Progenitor cell of endocrine pancreas (in vitro differentiated cells): ENCODE measurements around the gene STMN3. TPM values are rescaled to one million over a fixed set of nuclear protein-coding genes. Genes with fewer than 3 reads are reported as not detected.

Experiments
- DNase-seq: peaks from one replicate; pipeline ENCODE4 v3.0.0; 2021; ENCODE audit warnings: low spot score; ENCODE audit not compliant: unreplicated experiment
- H3K27ac Mint-ChIP-seq: 2 replicates; pipeline ENCODE4 v1.8.0; 2021; ENCODE audit warnings: mild to moderate bottlenecking, moderate library complexity, mixed read lengths
- H3K27me3 Mint-ChIP-seq: 2 replicates; pipeline ENCODE4 v1.8.0; 2021; ENCODE audit warnings: mixed read lengths
- H3K36me3 Mint-ChIP-seq: 2 replicates; pipeline ENCODE4 v1.8.0; 2022; ENCODE audit warnings: mixed read lengths; ENCODE audit not compliant: insufficient read depth
- H3K4me1 Mint-ChIP-seq: 2 replicates; pipeline ENCODE4 v1.8.0; 2021; ENCODE audit warnings: low read depth, mixed read lengths
- H3K4me3 Mint-ChIP-seq: 2 replicates; pipeline ENCODE4 v1.8.0; 2021; ENCODE audit warnings: low read depth, mild to moderate bottlenecking, moderate library complexity, mixed read lengths
- H3K9me3 Mint-ChIP-seq: 2 replicates; pipeline ENCODE4 v1.8.0; 2021; ENCODE audit warnings: low read depth, mixed read lengths
- CTCF ChIP-seq: fragments of 200-600 bp; sonication (generic); IDR thresholded peaks from one replicate; pipeline ENCODE4 v1.5.0; 2021; ENCODE audit warnings: antibody characterized with exemption, mild to moderate bottlenecking; ENCODE audit not compliant: unreplicated experiment
- total RNA-seq: library from RNA; stranded (reverse); gene quantifications from 2 replicates; pipeline ENCODE4 v1.2.1, GENCODE V29; 2021

The STMN3 gene
- total RNA-seq, 1 donor from 2014 or later, result 25.6 TPM

GRCh38 chr20:63628246-63628975, 24.8 kb downstream of the STMN3 start:
- Mint-ChIP-seq H3K27ac (peak overlapping the region; percentile 67), H3K27me3 (no peaks in the 10 kb centered on the region), H3K36me3 (peaks cover 2% of the 10 kb centered on the region), H3K4me1 (peaks cover 8% of the 10 kb centered on the region), H3K9me3 (no peaks in the 10 kb centered on the region), H3K4me3 (peak overlapping the region; percentile 73)
- TF ChIP-seq CTCF, result no peak
- DNase-seq, result no peak

GRCh38 chr20:63627751-63628245, 25.4 kb downstream of the STMN3 start:
- H3K4me1 Mint-ChIP-seq, result peaks cover 8% of the 10 kb centered on the region
- no peaks in the 10 kb centered on the region for H3K27me3 Mint-ChIP-seq
- peak overlapping the region; percentile 73 for H3K4me3 Mint-ChIP-seq
- no peaks in the 10 kb centered on the region for H3K9me3 Mint-ChIP-seq
- DNase-seq, result no peak
- no peak for TF ChIP-seq CTCF
- H3K27ac Mint-ChIP-seq, result peak overlapping the region; percentile 67
- H3K36me3 Mint-ChIP-seq, result peaks cover 2% of the 10 kb centered on the region

- peak overlapping the region; percentile 67 for H3K4me3 Mint-ChIP-seq
- peaks cover 8% of the 10 kb centered on the region for H3K4me1 Mint-ChIP-seq
- no peaks in the 10 kb centered on the region for H3K27me3 Mint-ChIP-seq
- DNase-seq, result peak; percentile 88
- TF ChIP-seq CTCF, result no peak
- peaks cover 2% of the 10 kb centered on the region for H3K36me3 Mint-ChIP-seq
- H3K27ac Mint-ChIP-seq, result no peak overlapping the region
- H3K9me3 Mint-ChIP-seq, result no peaks in the 10 kb centered on the region
Observed at GRCh38 chr20:63627129-63627750, 26.0 kb downstream of the STMN3 start.

- no peaks in the 10 kb centered on the region for H3K9me3 Mint-ChIP-seq
Observed at GRCh38 chr20:63626424-63627128, 26.6 kb downstream of the STMN3 start, which contains the start of gene GMEB2. GMEB2 (minus strand) TSS chr20:63627101; CDS start chr20:63619397, 7,704 bp downstream.

More at GRCh38 chr20:63626424-63627128, 26.6 kb downstream of the STMN3 start, which contains the start of gene GMEB2:
- H3K27me3 Mint-ChIP-seq, result no peaks in the 10 kb centered on the region
- H3K4me3 Mint-ChIP-seq, result peak within 1 kb of the TSS; percentile 73
- peaks cover 2% of the 10 kb centered on the region for H3K36me3 Mint-ChIP-seq
- peak within 1 kb of the TSS; percentile 94 for H3K27ac Mint-ChIP-seq
- TF ChIP-seq CTCF, result no peak
- H3K4me1 Mint-ChIP-seq, result peaks cover 8% of the 10 kb centered on the region
- DNase-seq, result no peak
